ENCODE measurements around the gene UPF1.

UPF1 gene

GRCh38 chr19:18865106-18865972 is 33.6 kb downstream of the UPF1 start:
- no peak overlapping the region for H3K27ac Mint-ChIP-seq
- no peak for DNase-seq
- no peak overlapping the region for H3K4me3 Mint-ChIP-seq
- H3K4me1 Mint-ChIP-seq: peaks cover 14% of the 10 kb centered on the region
- H3K9me3 Mint-ChIP-seq: no peaks in the 10 kb centered on the region
- peaks cover 34% of the 10 kb centered on the region for H3K36me3 Mint-ChIP-seq (ENCODE audit: low read depth)
- no peaks in the 10 kb centered on the region for H3K27me3 Mint-ChIP-seq (ENCODE audit: low read depth, poor library complexity)
- no peak for TF ChIP-seq CTCF (IDR thresholded peaks at IDR 0.05)

- no peak overlapping the region for H3K27ac Mint-ChIP-seq
- no peak overlapping the region for H3K4me3 Mint-ChIP-seq
- H3K27me3 Mint-ChIP-seq (ENCODE audit: low read depth, poor library complexity): no peaks in the 10 kb centered on the region
- DNase-seq: peak; percentile 87
- TF ChIP-seq CTCF (IDR thresholded peaks at IDR 0.05): peak; percentile 100
- no peaks in the 10 kb centered on the region for H3K9me3 Mint-ChIP-seq
- peaks cover 26% of the 10 kb centered on the region for H3K36me3 Mint-ChIP-seq (ENCODE audit: low read depth)
- peaks cover 14% of the 10 kb centered on the region for H3K4me1 Mint-ChIP-seq
Measured at GRCh38 chr19:18865973-18866799, 34.4 kb downstream of the UPF1 start.

- no peak for DNase-seq
- Mint-ChIP-seq H3K27ac (no peak overlapping the region), H3K27me3 (ENCODE audit: low read depth, poor library complexity) (peaks cover 3% of the 10 kb centered on the region), H3K4me1 (peaks cover 19% of the 10 kb centered on the region), H3K36me3 (ENCODE audit: low read depth) (peaks cover 26% of the 10 kb centered on the region), H3K4me3 (no peak overlapping the region), H3K9me3 (no peaks in the 10 kb centered on the region)
- peak; percentile 20 for TF ChIP-seq CTCF (IDR thresholded peaks at IDR 0.05)
Measured at GRCh38 chr19:18866800-18867123, 35.0 kb downstream of the UPF1 start.

GRCh38 chr19:18867199-18867598 is 35.4 kb downstream of the UPF1 start:
- no peak overlapping the region for H3K27ac Mint-ChIP-seq
- no peak for TF ChIP-seq CTCF (IDR thresholded peaks at IDR 0.05)
- peaks cover 25% of the 10 kb centered on the region for H3K36me3 Mint-ChIP-seq (ENCODE audit: low read depth)
- DNase-seq: no peak
- peaks cover 23% of the 10 kb centered on the region for H3K4me1 Mint-ChIP-seq
- peaks cover 3% of the 10 kb centered on the region for H3K27me3 Mint-ChIP-seq (ENCODE audit: low read depth, poor library complexity)
- no peak overlapping the region for H3K4me3 Mint-ChIP-seq
- no peaks in the 10 kb centered on the region for H3K9me3 Mint-ChIP-seq

GRCh38 chr19:18867751-18868150 is 36.0 kb downstream of the UPF1 start:
- DNase-seq: no peak
- peaks cover 22% of the 10 kb centered on the region for H3K36me3 Mint-ChIP-seq (ENCODE audit: low read depth)
- H3K4me3 Mint-ChIP-seq: no peak overlapping the region
- H3K27ac Mint-ChIP-seq: no peak overlapping the region
- H3K4me1 Mint-ChIP-seq: peaks cover 24% of the 10 kb centered on the region
- no peak for TF ChIP-seq CTCF (IDR thresholded peaks at IDR 0.05)
- no peaks in the 10 kb centered on the region for H3K9me3 Mint-ChIP-seq
- peaks cover 5% of the 10 kb centered on the region for H3K27me3 Mint-ChIP-seq (ENCODE audit: low read depth, poor library complexity)

Data from nephron progenitor cell (in vitro differentiated cells).